ENCODE results near the gene METTL1. TPM values are rescaled to one million over a fixed set of nuclear protein-coding genes. Genes with fewer than 3 reads are reported as not detected.
"Not testable (repeated sequence)": the region's sequence is repeated elsewhere in the genome, so short reads cannot be mapped to it uniquely, and the experiment has no call there.

METTL1 gene
- total RNA-seq, 1 experiment from 2014 or later: 17.9 TPM

DNA sequence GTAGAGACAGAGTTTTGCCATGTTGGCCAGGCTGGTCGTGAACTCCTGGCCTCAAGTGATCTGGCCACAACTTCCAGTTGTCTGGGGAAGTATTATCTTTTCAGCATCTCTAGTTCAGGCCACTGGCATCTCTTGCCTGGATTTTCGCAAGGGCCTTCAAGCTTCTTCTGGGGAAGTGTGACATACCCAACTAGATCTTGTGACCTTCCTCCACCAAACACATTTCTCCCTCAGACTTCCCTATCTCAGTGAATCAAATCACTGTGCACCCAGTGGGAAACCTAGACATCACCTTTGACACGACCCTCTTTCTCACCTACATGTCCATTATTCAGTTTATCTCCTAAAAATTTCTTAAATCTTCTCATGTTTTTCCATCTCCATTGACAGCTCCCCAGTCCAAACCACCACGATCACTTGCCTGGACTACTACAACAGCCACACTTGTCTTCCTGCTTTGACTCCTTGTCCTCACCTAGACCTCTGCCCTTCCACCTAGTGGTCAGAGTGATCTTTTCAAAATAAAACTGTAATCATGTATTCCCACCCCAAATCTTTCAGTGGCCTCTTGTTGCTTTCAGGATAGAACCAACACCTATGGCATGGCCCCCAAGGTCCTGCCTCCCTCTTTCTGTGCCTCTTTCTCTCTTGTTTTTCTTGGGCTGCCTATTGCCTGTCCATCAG, 3.8 kb upstream of the METTL1 start:
- Histone ChIP-seq H3K36me3 (ENCODE audit: low read depth) (no peaks in the 10 kb centered on the region), H4K20me1 (ENCODE audit: insufficient read depth) (no peaks in the 10 kb centered on the region), H3K4me1 (replicated peaks; ENCODE audit: insufficient read depth) (peaks cover 8% of the 10 kb centered on the region; the same call in 1 of the 2 replicates), H3K4me3 (no peak overlapping the region), H3K27me3 (ENCODE audit: insufficient read depth, low read depth) (no peaks in the 10 kb centered on the region), H2AFZ (no peak overlapping the region), H3K27ac (no peak overlapping the region), H3K79me2 (ENCODE audit: low read depth) (peaks cover 15% of the 10 kb centered on the region), H3K9me2 (ENCODE audit: insufficient read depth) (no peaks in the 10 kb centered on the region), H3K9me3 (ENCODE audit: insufficient read depth, low read depth) (no peaks in the 10 kb centered on the region), H3F3A (ENCODE audit: insufficient read depth, low read depth) (peaks cover 3% of the 10 kb centered on the region; the same call in 1 of the 2 replicates), H3K4me2 (no peak overlapping the region)
- intact Hi-C loops (cut with micrococcal nuclease; ENCODE audit: unreplicated experiment): no loop called here
- CTCF ChIA-PET: no interaction called here
- no peak for DNase-seq
- BruUV-seq (replicated peaks): no TSS peak
- POLR2A ChIA-PET (ENCODE audit: unreplicated experiment): interaction anchor here (0.5 kb wide), 1 partner anchor 41 kb away, joined by 4 read pairs; no protein-coding TSS in a partner anchor
- TF ChIP-seq, protein P1, sequence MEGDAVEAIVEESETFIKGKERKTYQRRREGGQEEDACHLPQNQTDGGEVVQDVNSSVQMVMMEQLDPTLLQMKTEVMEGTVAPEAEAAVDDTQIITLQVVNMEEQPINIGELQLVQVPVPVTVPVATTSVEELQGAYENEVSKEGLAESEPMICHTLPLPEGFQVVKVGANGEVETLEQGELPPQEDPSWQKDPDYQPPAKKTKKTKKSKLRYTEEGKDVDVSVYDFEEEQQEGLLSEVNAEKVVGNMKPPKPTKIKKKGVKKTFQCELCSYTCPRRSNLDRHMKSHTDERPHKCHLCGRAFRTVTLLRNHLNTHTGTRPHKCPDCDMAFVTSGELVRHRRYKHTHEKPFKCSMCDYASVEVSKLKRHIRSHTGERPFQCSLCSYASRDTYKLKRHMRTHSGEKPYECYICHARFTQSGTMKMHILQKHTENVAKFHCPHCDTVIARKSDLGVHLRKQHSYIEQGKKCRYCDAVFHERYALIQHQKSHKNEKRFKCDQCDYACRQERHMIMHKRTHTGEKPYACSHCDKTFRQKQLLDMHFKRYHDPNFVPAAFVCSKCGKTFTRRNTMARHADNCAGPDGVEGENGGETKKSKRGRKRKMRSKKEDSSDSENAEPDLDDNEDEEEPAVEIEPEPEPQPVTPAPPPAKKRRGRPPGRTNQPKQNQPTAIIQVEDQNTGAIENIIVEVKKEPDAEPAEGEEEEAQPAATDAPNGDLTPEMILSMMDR (conservative IDR thresholded peaks at IDR 0.05): no peak
- no peak for TF ChIP-seq EZH2 (IDR thresholded peaks at IDR 0.05; ENCODE audit: low read depth)

- H3K4me3 ChIP-seq: no peak overlapping the region
- H3F3A ChIP-seq (ENCODE audit: insufficient read depth, low read depth): peaks cover 3% of the 10 kb centered on the region; the same call in 1 of the 2 replicates
- no peaks in the 10 kb centered on the region for H3K9me2 ChIP-seq (ENCODE audit: insufficient read depth)
- CTCF ChIA-PET: interaction anchor here (0.5 to 0.7 kb wide), 2 partner anchors 93 to 317 kb away, joined by 3 to 4 read pairs; no protein-coding TSS in a partner anchor
- no TSS peak for BruUV-seq (replicated peaks)
- intact Hi-C loops (cut with micrococcal nuclease; ENCODE audit: unreplicated experiment): no loop called here
- H3K9me3 ChIP-seq (ENCODE audit: insufficient read depth, low read depth): no peaks in the 10 kb centered on the region
- H3K27me3 ChIP-seq (ENCODE audit: insufficient read depth, low read depth): no peaks in the 10 kb centered on the region
- H3K4me1 ChIP-seq (replicated peaks; ENCODE audit: insufficient read depth): peaks cover 8% of the 10 kb centered on the region; the same call in 1 of the 2 replicates
- H2AFZ ChIP-seq: no peak overlapping the region
- H3K36me3 ChIP-seq (ENCODE audit: low read depth): no peaks in the 10 kb centered on the region
- POLR2A ChIA-PET (ENCODE audit: unreplicated experiment): no interaction called here
- TF ChIP-seq, protein P1 (conservative IDR thresholded peaks at IDR 0.05): no peak
- no peak for TF ChIP-seq EZH2 (IDR thresholded peaks at IDR 0.05; ENCODE audit: low read depth)
- H4K20me1 ChIP-seq (ENCODE audit: insufficient read depth): no peaks in the 10 kb centered on the region; the same call in 1 of the 2 replicates
- no peak overlapping the region for H3K27ac ChIP-seq
- peaks cover 19% of the 10 kb centered on the region for H3K79me2 ChIP-seq (ENCODE audit: low read depth)
- DNase-seq: no peak
- no peak overlapping the region for H3K4me2 ChIP-seq
Measured at GRCh38 chr12:57775044-57775443, 3.1 kb upstream of the METTL1 start.

GRCh38 chr12:57774634-57775033, 2.7 kb upstream of the METTL1 start:
- ChIA-PET POLR2A (ENCODE audit: unreplicated experiment) (interaction anchor here (0.5 kb wide), 1 partner anchor 15 kb away, joined by 3 read pairs; no protein-coding TSS in a partner anchor), CTCF (interaction anchor here (0.5 to 0.7 kb wide), 2 partner anchors 93 to 317 kb away, joined by 3 to 4 read pairs; no protein-coding TSS in a partner anchor)
- intact Hi-C loops (cut with micrococcal nuclease; ENCODE audit: unreplicated experiment): not testable (repeated sequence)

More at GRCh38 chr12:57774634-57775033, 2.7 kb upstream of the METTL1 start:
- H3K79me2 ChIP-seq (ENCODE audit: low read depth): peaks cover 19% of the 10 kb centered on the region
- not testable (repeated sequence) for H3K9me2 ChIP-seq (ENCODE audit: insufficient read depth); H3K27me3 ChIP-seq (ENCODE audit: insufficient read depth, low read depth); H3K27ac ChIP-seq; H3F3A ChIP-seq (ENCODE audit: insufficient read depth, low read depth); DNase-seq; H3K4me3 ChIP-seq; H3K36me3 ChIP-seq (ENCODE audit: low read depth); H2AFZ ChIP-seq; H3K4me1 ChIP-seq (replicated peaks; ENCODE audit: insufficient read depth); H3K9me3 ChIP-seq (ENCODE audit: insufficient read depth, low read depth); H3K4me2 ChIP-seq; H4K20me1 ChIP-seq (ENCODE audit: insufficient read depth); BruUV-seq (replicated peaks)

Measured in PC-9 (cell line).